Activated B cell treated with CpG ODN at 0.5 μM for 24 hours (primary cell): ENCODE measurements around the gene GOLGA1. TPM values are rescaled to one million over a fixed set of nuclear protein-coding genes. Genes with fewer than 3 reads are reported as not detected.

Experiments used
- ATAC-seq: fragments of 200-7000 bp; cut with Tn5 transposase; one replicate; pipeline ENCODE4 v1.10.0; 2021; ENCODE audit warnings: low read depth, mild to moderate bottlenecking, moderate library complexity
- CTCF ChIA-PET: fragments of 350-600 bp; sonication (Branson Sonifier 250); formaldehyde crosslinking; loops from one replicate; lab custom pipeline; 2021; ENCODE audit warnings: antibody characterized with exemption; lab: Charles Lee
- POLR2A ChIA-PET: fragments of 350-600 bp; sonication (Branson Sonifier 250); formaldehyde crosslinking; loops from one replicate; lab custom pipeline; 2021; ENCODE audit warnings: antibody characterized with exemption; lab: Charles Lee
- DNase-seq: peaks from one replicate; pipeline ENCODE4 v3.0.0; 2022
- H3K27ac Mint-ChIP-seq: one replicate; pipeline ENCODE4 v1.8.0; 2020; ENCODE audit warnings: mixed read lengths
- H3K27me3 Mint-ChIP-seq: one replicate; pipeline ENCODE4 v1.8.0; 2021; ENCODE audit warnings: mixed read lengths
- H3K36me3 Mint-ChIP-seq: one replicate; pipeline ENCODE4 v1.8.0; 2021; ENCODE audit warnings: low read depth, mixed read lengths
- H3K4me1 Mint-ChIP-seq: one replicate; pipeline ENCODE4 v1.8.0; 2021; ENCODE audit warnings: mixed read lengths
- H3K4me3 Mint-ChIP-seq: one replicate; pipeline ENCODE4 v1.8.0; 2020; ENCODE audit warnings: mild to moderate bottlenecking, mixed read lengths
- H3K9me3 Mint-ChIP-seq: one replicate; pipeline ENCODE4 v1.8.0; 2020; ENCODE audit warnings: mixed read lengths
- CTCF ChIP-seq: fragments of 200-600 bp; IDR thresholded peaks from one replicate; pipeline ENCODE4 v1.8.0; 2022; ENCODE audit warnings: antibody characterized with exemption, mild to moderate bottlenecking
- intact Hi-C: fragments of 100-400 bp; cut with micrococcal nuclease; formaldehyde crosslinking; loops from one replicate; pipeline ENCODE4 v1.15.1; 2024
- total RNA-seq: library from RNA; stranded (reverse); gene quantifications from 2 replicates; pipeline ENCODE4 v1.2.3, GENCODE V29; 2022

Gene GOLGA1
- total RNA-seq, 1 donor from 2014 or later, result 14.0 TPM

GRCh38 chr9:124860582-124861341 lies 80.1 kb downstream of the GOLGA1 start:
- DNase-seq, result no peak

DNA sequence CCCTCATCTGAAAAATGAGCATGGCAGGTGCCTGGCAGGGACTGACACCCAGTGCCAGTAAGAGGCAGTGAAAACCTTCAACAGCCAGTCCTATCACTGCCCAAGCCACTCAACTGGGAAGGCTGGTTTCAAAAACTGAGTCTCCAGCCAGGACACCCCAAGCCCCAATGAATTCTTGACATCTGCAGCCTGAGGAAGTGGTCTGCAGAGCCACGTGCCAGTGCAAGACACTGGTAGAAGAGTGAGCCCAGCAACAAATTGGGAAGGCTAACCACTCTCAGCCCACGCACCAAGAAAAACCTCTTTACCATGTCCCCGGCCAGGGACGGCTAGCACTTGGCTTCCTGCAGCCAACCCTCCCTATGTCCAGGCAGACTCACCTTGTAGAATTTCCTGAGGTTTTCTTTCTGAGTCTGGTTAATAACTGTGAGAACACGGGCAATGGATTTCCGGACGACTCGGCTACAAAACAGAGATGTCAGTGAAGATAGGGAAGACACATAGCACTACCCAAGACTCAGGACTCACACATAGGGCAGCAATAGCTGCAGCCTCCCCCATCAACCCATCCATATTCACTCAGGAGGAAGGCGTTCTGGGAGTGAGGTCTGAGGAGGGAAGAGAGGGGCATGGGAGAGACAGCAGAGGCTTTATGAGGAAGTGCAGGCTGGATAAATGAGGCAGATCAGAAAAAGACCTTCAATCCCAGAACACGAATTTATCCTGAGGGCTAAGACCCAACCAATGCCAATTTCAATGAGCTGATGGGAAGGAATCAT lies 80.9 kb downstream of the GOLGA1 start:
- POLR2A ChIA-PET, result interaction anchor here (0.7 to 4.3 kb wide), 5 partner anchors 12 to 89 kb away, joined by 3 to 164 read pairs (median 6); partner anchors contain the start of genes NR6A1 and OLFML2A
- Mint-ChIP-seq H3K36me3 (peaks cover 54% of the 10 kb centered on the region), H3K27me3 (no peaks in the 10 kb centered on the region), H3K4me3 (peak overlapping the region; percentile 95), H3K9me3 (no peaks in the 10 kb centered on the region), H3K4me1 (peaks cover 47% of the 10 kb centered on the region), H3K27ac (peak overlapping the region; percentile 94)
- CTCF ChIA-PET, result interaction anchor here (2.7 to 12.7 kb wide), 2 partner anchors 87 to 88 kb away, joined by 8 to 216 read pairs; partner anchors contain the start of genes NR6A1 and OLFML2A
- no peak for TF ChIP-seq CTCF
- no peak for DNase-seq
- no peak for ATAC-seq
- intact Hi-C loops, result loop anchor here (2.0 to 5.0 kb wide), 5 partner anchors 35 to 887 kb away; partner anchors contain the start of genes GAPVD1, HSPA5, PBX3 and PPP6C

More at GRCh38 chr9:124860582-124861341, 80.1 kb downstream of the GOLGA1 start:
- H3K36me3 Mint-ChIP-seq, result peaks cover 54% of the 10 kb centered on the region
- TF ChIP-seq CTCF, result no peak
- intact Hi-C loops, result loop anchor here (2.0 to 5.0 kb wide), 5 partner anchors 34 to 887 kb away; partner anchors contain the start of genes GAPVD1, HSPA5, PBX3 and PPP6C
- peak overlapping the region; percentile 94 for H3K27ac Mint-ChIP-seq
- H3K9me3 Mint-ChIP-seq, result no peaks in the 10 kb centered on the region
- H3K4me1 Mint-ChIP-seq, result peaks cover 47% of the 10 kb centered on the region
- ATAC-seq, result no peak
- POLR2A ChIA-PET, result interaction anchor here (0.6 to 4.3 kb wide), 13 partner anchors 8 to 381 kb away, joined by 3 to 164 read pairs (median 5); partner anchors contain the start of genes GOLGA1, HSPA5, NR6A1 and OLFML2A
- CTCF ChIA-PET, result interaction anchor here (1.3 to 3.8 kb wide), 5 partner anchors 8 to 89 kb away, joined by 5 to 28 read pairs (median 6); partner anchors contain the start of genes NR6A1 and WDR38
- H3K27me3 Mint-ChIP-seq, result no peaks in the 10 kb centered on the region
- H3K4me3 Mint-ChIP-seq, result peak overlapping the region; percentile 95

DNA sequence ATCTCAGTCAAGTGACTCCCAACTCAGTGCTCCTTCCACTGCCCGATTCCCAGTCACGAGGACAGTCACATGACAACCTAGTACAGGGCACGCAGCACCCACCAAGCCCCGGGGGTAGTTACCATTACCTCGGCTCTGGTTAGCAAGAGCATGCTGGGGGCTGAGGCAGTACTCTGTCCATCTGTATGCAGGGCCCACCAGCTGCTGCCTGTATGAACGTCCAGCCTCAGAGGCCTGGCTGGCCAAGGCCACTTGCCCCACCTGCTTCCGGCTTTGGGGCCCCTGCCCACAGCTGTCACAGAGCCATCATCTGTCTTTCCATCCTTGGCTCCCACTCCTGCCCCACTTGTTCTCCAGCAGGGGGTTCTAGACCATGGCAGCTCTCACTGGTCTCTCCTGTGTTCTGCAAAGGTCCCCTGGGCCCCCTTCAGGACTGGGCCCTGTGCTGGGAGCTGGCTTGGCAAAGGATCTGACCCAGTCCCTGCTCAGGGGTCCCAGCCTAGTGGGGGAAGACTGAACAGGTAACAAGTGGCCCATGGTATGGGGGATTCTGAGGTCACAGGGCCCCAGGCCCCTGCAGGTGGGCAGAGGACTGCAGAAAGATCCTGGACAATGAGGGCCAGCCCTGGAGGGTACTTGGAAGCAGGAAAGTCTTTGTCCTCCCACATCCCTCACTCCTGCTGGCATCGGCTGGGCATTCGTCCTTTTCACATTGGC lies 82.4 kb downstream of the GOLGA1 start:
- Mint-ChIP-seq H3K27me3 (no peaks in the 10 kb centered on the region), H3K27ac (no peak overlapping the region), H3K4me3 (no peak overlapping the region), H3K36me3 (peaks cover 54% of the 10 kb centered on the region), H3K4me1 (peaks cover 46% of the 10 kb centered on the region), H3K9me3 (no peaks in the 10 kb centered on the region)
- no peak for ATAC-seq
- no peak for TF ChIP-seq CTCF
- DNase-seq, result no peak
- ChIA-PET POLR2A (interaction anchor here (1.1 to 1.8 kb wide), 2 partner anchors 12 to 14 kb away, joined by 3 to 4 read pairs; no protein-coding TSS in a partner anchor), CTCF (interaction anchor here (12.7 kb wide), 1 partner anchor 85 kb away, joined by 216 read pairs; the partner anchor contains the start of genes NR6A1 and OLFML2A)
- intact Hi-C loops, result no loop called here

DNA sequence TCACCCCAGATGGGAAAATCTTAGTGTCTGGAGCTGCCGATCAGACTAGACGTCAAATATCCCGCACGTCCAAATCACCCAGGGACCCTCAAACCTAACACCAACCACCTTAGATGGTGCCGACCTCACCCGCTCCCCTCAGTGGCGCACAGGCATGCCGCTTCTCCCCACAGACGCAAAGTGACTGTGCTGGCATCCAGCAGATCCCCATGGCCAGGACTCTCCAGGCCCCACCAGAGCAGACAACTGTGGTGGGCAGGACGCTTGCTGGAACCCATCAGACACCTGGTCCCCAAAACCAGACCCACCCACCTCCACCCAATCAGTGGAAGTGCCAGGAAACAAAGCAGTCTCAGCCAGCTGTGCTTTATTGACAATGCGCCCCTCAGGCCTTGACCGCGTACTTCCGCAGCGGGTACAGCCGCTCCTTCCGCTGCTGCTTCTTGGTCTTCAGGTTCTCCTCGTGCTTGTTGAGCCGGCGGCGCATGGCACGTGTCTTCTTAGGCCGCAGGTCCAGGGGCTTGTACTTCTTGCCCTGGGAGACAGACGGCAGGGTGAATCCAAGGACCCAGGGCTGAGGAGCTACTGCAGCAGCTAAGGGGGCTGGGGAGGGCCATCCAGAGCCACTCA lies 83.2 kb downstream of the GOLGA1 start:
- H3K36me3 Mint-ChIP-seq, result peaks cover 54% of the 10 kb centered on the region
- H3K4me3 Mint-ChIP-seq, result peak overlapping the region; percentile 1
- ChIA-PET CTCF (interaction anchor here (12.7 kb wide), 1 partner anchor 85 kb away, joined by 216 read pairs; the partner anchor contains the start of genes NR6A1 and OLFML2A), POLR2A (interaction anchor here (1.1 to 1.8 kb wide), 2 partner anchors 12 to 15 kb away, joined by 3 to 4 read pairs; no protein-coding TSS in a partner anchor)
- TF ChIP-seq CTCF, result no peak
- DNase-seq (no peak), ATAC-seq (no peak)
- H3K4me1 Mint-ChIP-seq, result peaks cover 45% of the 10 kb centered on the region
- H3K27ac Mint-ChIP-seq, result no peak overlapping the region
- intact Hi-C loops, result no loop called here
- H3K27me3 Mint-ChIP-seq, result no peaks in the 10 kb centered on the region
- no peaks in the 10 kb centered on the region for H3K9me3 Mint-ChIP-seq
